GM19035 (cell line): ENCODE data around the gene SORBS1.
"Not testable (repeated sequence)": the region's sequence is repeated elsewhere in the genome, so short reads cannot be mapped to it uniquely, and the experiment has no call there.

Experiments
- ATAC-seq: cut with Tn5 transposase; IDR thresholded peaks from one replicate; pipeline ENCODE4 v1.9.1; 2021; ENCODE audit not compliant: unreplicated experiment

Gene SORBS1

GRCh38 chr10:95356190-95356955 is 204.8 kb downstream of the SORBS1 start:
- ATAC-seq, result no peak

DNA sequence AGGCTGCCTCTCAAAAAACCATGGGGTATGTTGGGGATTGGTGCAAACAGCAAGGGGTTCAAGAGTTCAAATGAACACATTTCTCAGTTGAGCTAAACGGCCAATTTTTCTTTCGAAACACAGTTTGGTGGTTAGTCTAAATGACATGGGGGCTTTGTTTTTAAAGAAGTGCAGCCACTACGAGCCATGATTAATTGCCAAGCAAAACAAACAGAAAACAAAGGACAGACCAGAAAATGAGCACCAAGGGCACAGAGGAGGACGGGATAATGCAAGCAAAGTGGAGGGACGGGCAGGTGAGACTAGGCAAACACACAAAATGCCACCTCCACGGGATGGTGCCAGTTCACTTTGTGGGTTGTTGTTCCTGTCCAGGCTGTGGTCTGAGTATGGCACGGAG is 205.9 kb downstream of the SORBS1 start:
- ATAC-seq, result no peak

- ATAC-seq, result no peak
Observed at GRCh38 chr10:95354110-95354509, 207.1 kb downstream of the SORBS1 start.

DNA sequence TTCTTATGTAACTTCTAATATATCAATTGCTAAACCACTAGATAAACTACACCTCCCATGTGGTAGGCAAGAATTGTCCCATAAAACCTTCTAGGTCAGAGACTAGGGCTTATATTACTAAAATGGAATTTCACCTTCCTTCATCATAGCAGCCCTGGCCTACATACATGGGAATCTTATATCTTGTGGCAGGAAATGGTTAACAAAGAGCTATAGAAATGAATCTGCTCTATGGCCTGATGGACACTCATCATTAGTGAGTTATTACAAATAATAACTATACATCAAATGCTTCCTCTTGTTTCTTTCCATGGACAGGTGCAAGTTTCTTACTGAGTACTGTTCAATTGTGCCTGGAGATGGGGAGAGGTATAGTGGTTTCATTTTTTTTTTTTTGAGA is 208.0 kb downstream of the SORBS1 start:
- no peak for ATAC-seq

- no peak for ATAC-seq
Observed at GRCh38 chr10:95352684-95353083, 208.5 kb downstream of the SORBS1 start.

GRCh38 chr10:95350830-95351228 is 210.3 kb downstream of the SORBS1 start:
- ATAC-seq, result no peak

DNA sequence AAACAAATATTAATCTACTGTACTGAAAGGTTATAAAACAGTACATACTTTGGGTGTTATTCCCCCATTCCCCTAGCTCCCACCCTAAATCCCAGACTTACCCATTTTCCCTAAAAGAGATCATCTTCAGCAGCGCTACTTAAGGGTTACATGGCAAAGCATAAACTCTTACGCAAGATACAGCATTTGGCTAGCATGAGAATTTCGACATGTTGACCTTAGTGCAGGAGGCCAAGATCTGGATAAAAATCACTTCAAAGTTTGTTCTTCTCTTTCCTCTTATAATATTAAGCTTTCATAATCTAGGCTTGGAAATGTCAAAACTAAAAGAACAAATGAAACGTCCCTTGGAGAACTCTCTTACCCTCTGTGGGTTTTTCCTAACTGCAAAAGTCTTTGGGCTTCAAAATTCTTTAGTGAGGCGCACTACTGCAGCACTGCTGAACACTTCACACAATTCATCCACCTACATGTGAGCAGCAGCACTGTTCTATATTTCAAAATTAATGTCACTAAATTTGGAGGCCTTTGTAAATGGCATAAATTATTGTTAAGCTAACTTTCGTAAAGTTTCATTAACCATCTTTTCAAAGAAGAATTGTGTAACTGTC is 210.8 kb downstream of the SORBS1 start:
- ATAC-seq, result no peak

DNA sequence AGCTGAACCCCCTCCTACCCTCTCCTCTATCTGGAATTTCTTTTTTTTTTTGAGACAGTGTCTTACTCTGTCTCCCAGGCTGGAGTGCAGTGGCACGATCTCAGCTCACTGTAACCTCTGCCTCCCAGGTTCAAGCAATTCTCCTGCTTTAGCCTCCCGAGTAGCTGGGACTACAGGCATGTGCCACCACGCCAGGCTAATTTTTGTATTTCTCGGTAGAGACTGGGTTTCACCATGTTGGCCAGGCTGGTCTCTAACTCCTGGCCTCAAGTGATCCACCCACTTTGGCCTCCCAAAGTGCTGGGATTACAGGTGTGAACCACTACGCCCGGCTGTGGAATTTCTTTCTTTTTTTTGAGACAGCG is 213.8 kb downstream of the SORBS1 start:
- not testable (repeated sequence) for ATAC-seq

DNA sequence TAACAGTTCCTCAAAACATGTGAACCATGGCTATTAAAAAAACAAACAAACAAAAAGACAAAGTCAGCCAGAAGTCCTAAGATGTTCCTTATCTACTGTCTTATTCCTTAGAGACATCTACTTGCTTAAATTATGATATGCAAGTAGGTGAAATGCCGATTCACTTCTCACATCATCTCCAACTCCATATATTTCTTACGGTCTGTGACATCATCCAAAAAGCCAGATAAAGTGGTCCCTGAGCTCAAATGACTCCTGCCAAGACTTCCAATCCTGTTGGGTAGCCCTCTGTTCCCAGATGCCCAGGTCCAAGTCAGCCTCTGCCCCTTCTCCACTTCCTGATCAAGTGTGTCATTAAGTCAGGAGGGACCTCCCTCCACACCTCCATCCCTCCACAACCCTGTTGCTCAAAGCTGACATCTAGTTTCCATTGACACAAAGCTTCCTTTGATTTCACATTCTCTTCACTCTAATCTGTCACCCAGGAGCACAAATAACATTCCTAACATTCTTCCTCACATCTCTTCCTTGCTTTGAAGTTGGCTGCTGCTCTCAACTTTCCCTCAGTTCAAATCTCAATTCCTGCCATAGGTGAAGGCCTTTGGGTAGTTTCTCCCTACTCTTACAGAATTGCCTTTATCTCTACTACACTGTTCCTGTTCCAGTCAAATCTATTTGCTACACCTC is 214.3 kb downstream of the SORBS1 start:
- ATAC-seq, result no peak

GRCh38 chr10:95343573-95343972 is 217.6 kb downstream of the SORBS1 start:
- ATAC-seq, result no peak

DNA sequence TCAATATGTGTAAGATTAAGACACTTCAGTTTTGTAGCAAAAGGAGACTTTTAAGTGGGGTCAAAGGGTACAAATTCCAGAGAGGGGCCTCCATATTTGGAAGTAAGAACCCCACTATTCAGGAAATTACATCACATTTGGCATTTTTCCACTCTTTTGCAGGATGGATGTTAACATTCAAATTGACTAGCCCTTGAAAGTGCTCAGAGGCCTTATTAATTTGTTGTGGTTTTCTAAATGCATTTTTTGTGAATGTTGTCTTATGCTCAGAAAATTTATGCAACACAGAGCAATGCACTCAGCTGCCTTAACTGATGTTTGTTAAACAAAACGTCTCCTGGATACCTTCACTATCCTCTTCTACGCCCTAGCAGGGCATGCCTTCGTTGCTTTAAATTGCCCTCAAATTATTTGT is 219.4 kb downstream of the SORBS1 start:
- ATAC-seq, result no peak

DNA sequence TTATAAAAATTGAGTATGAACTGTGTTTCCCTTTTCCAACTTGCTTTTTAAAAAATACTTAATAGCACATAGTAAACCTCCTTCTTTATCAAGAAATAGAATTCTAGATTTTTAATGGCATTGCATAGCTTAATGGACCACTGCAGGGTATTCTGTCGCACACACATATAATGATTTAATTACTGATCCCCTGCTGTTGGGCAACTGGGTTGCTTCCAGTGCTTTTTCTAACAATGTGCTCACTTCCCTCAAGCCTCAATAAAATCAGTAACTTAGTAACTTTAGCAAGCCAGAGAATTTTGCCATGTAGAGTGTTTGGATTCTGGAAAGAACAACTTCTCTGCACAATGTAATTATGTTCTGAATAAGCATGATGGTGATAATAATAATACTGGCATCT is 221.3 kb downstream of the SORBS1 start:
- no peak for ATAC-seq

GRCh38 chr10:95337423-95338160 is 223.6 kb downstream of the SORBS1 start:
- ATAC-seq, result no peak

DNA sequence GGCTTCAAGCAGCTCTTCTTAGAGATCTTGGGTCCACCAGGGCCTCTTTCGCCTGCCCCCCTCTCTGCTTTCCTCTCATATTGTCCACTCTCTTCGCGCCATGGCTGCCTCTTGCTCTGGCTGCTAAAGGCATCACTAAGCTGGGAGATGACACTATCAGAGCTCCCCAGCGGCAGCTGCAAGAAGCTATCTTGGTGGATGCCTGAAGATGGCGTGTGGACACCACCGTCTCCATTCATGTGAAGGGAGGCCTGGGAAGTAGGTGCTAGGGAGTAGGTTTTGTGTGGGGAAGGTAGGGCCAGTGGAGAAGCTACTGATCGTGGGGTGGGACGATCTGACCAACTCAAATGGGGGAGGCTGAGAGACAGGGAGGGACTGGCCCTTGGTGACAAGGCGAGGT is 224.5 kb downstream of the SORBS1 start:
- no peak for ATAC-seq

GRCh38 chr10:95335933-95336699 is 225.1 kb downstream of the SORBS1 start:
- ATAC-seq, result no peak

DNA sequence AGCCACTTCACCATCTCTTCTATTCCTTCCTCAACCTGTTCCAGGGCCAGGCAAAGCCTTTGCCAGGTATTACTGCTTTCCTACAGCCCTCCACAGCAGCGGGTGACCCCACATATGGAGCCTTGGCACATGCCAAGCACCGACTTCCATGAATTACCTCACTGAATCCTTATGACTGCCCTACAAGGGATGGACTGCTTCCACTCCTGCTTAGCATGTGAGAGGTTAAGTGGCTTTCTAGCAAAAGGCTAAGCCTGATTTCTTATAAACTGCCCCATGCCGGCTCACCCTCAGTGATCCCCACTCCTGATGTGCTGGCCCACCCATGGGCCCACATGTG is 226.4 kb downstream of the SORBS1 start:
- ATAC-seq, result no peak

- no peak for ATAC-seq
Observed at GRCh38 chr10:95333997-95334804, 227.0 kb downstream of the SORBS1 start.

- ATAC-seq, result no peak
Observed at GRCh38 chr10:95332666-95333249, 228.4 kb downstream of the SORBS1 start.

GRCh38 chr10:95331596-95332130 is 229.5 kb downstream of the SORBS1 start:
- ATAC-seq, result no peak
